Transverse colon (tissue), 4 donors: Measurements from ENCODE around the gene SIGLEC10.

Source experiments
- EP300 ChIP-seq: sonication (generic); formaldehyde crosslinking; IDR thresholded peaks from one replicate; pipeline ENCODE4 v1.6.1; 2017; ENCODE audit warnings: antibody characterized with exemption, low read depth
- POLR2A ChIP-seq: fragments of 450-650 bp; IDR thresholded peaks from one replicate; pipeline ENCODE4 v1.6.1; 2016; ENCODE audit warnings: antibody characterized with exemption, mild to moderate bottlenecking, moderate library complexity
- POLR2AphosphoS5 ChIP-seq, 3 donors: sonication (generic); formaldehyde crosslinking; IDR thresholded peaks; one replicate each; pipeline ENCODE4 v1.6.1; 2016; ENCODE audit warnings: antibody characterized with exemption in 3 of 3
- TF ChIP-seq, protein P1 (sequence below), 5 experiments: fragments of 200-600 bp in 3 of 5; fragments of 450-650 bp in 2 of 5; sonication (generic) in 3 of 5; IDR thresholded peaks; 1 replicate in 2 of 5; 2 replicates in 3 of 5; pipeline ENCODE4 v1.5.1; 2016 to 2017; ENCODE audit warnings: antibody characterized with exemption in 5 of 5, inconsistent platforms in 3 of 5, mild to moderate bottlenecking in 2 of 5, moderate library complexity in 1 of 5

DNA sequence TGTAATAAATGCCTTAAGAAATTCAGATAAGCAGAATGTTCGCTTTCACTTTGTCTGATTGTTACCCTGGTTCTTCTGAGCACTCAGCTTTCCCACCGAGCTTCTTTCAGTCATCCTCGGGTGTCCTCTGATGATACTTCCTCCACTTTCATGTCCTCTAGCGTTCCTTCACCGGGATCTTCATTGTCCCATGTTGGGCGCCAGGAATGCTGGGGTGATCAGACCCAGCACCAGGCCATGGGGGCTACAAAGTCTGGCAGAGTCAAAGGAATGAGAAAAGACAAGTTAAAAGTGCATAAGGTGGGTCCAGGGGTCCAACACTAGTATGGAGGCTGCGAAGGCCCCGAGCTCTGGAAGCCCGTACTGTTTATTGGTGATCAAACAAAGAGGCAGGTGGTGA, 15.3 kb downstream of the SIGLEC10 start:
- TF ChIP-seq, protein P1, sequence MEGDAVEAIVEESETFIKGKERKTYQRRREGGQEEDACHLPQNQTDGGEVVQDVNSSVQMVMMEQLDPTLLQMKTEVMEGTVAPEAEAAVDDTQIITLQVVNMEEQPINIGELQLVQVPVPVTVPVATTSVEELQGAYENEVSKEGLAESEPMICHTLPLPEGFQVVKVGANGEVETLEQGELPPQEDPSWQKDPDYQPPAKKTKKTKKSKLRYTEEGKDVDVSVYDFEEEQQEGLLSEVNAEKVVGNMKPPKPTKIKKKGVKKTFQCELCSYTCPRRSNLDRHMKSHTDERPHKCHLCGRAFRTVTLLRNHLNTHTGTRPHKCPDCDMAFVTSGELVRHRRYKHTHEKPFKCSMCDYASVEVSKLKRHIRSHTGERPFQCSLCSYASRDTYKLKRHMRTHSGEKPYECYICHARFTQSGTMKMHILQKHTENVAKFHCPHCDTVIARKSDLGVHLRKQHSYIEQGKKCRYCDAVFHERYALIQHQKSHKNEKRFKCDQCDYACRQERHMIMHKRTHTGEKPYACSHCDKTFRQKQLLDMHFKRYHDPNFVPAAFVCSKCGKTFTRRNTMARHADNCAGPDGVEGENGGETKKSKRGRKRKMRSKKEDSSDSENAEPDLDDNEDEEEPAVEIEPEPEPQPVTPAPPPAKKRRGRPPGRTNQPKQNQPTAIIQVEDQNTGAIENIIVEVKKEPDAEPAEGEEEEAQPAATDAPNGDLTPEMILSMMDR (IDR thresholded peaks at IDR 0.05) = no peak
- TF ChIP-seq POLR2A = no peak
- no peak for TF ChIP-seq POLR2AphosphoS5 (IDR thresholded peaks at IDR 0.05)
- TF ChIP-seq EP300 = no peak
